ENCODE measurements around the gene CDC42.

Gene CDC42

GRCh38 chr1:22131875-22132486 lies 79.5 kb downstream of the CDC42 start:
- peak; percentile 25 for DNase-seq

DNA sequence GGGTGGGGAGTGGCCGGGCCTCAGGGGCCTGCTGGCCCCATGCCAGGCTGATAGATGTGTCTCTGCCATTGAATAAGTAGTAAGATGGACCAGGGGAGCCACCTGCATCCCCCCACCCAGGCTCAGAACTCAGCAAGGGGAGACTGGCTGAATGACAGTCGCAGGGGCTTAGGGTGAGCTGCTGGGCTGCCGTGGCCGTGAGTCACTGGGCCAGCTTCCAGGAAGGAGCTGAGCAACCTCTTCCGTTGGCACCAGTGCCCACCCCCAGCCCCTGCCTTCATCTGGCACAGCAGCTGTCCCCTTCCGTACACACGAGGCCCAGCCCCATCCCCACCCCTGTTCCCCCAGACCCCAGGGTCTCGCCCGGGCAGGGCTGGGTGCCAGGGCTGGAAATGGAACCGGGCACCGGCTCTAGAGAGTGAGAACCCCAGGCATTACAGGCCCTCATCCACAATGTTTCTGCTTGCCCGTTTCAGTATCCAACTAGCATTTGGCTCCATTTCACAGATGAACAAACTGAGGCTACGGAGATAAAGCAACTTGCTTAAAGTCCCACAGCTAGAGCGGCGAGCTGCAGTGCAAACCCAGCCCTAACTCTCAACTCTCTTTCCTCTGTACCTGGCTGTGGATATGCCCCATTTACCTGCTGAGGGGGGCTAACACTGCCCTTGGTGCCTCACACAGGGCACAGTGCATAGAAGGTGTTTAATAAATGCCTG lies 80.2 kb downstream of the CDC42 start:
- DNase-seq, result no peak

DNA sequence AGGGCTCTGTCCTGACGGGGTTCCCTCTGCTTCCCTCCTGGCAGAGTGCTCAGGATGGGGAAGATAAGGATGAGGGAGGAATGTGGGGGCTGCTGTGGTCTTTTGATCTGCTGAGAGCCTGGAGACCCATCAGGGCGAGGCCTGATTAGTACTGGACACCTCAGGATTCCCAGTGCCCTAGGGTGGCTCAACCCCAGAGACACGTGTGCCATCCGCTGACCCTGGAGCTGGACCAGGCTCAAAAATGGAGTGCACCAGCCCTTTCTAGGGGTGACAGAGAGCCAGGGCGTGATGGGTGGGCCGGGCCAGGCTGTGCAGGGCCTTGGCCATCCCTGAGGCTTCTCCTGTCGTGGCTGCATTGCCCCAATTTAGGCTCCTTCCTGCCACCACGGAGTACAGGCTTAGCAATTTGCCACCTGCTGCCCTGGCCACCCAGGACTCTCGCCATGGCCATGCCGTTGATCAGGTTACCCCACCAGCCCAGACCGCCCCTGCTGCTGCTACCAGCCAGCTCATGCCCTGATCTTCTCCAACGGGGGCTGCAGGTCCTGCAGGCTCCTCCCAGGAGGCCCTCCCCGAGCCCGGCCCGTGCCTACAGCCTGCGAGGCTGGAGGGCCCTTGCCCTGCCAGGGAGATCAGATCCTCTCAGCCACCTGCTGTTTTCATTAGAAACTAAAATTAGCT lies 80.9 kb downstream of the CDC42 start:
- DNase-seq, result no peak

DNA sequence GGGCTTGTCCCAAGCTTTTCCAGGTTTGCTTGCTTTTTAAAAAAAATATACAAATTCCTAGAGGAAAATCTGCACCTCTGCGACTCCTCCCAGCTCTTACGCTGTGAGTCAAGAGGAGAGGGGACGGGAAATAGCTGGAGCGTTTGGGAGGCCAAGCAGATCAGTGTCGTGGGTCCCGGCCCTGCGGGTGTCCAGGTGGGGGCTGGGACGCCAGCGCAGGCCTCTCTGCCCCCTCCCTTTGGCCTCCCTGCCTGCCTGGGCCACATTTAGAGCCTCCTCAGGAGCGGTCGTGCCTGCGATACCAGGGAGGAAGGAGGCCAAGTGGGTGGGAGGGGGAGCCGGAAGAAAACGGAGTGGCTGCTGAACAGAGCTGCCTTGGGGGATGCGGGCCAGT lies 81.4 kb downstream of the CDC42 start:
- no peak for DNase-seq

DNA sequence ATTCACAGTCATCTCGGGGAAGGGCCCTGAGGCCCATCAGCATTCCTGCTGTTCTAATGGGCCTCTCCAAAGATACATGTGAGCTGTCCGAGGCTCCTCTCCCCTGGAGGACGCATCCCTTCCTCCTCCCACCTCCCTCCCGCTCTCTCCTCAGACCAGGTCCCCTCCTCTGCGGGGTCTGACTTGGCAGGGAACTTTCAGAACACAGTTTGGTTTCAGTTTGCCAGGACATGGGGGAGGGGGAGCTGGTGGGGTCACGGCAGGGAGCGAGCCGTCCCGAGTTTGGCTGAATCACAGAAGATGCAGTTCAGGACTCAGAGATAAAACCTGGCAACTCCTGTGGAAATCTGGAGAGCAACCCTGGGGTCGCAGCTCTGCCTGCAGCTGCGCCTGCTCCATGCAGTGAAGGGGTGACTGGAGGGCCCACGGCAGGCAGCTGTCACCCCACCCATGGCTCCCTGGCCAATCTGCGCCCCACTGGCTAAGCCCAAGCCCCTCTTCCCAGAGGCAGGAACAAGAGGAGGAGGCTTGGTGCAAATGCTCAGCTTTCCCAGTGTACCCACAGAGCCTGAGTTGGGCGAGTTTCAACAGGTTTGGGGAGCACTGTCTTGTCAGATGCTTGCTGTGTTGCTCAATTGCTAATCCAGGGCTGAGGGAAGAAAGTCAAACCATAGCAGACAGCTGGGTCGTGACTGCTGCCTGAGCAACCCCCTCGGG lies 84.7 kb downstream of the CDC42 start:
- no peak for DNase-seq

GRCh38 chr1:22139066-22139594 lies 86.6 kb downstream of the CDC42 start:
- DNase-seq, result no peak

GRCh38 chr1:22139817-22140216 lies 87.3 kb downstream of the CDC42 start:
- no peak for DNase-seq
